ENCODE data around the gene ALX3.
"Not testable (repeated sequence)": the region's sequence is repeated elsewhere in the genome, so short reads cannot be mapped to it uniquely, and the experiment has no call there.

Gene ALX3

DNA sequence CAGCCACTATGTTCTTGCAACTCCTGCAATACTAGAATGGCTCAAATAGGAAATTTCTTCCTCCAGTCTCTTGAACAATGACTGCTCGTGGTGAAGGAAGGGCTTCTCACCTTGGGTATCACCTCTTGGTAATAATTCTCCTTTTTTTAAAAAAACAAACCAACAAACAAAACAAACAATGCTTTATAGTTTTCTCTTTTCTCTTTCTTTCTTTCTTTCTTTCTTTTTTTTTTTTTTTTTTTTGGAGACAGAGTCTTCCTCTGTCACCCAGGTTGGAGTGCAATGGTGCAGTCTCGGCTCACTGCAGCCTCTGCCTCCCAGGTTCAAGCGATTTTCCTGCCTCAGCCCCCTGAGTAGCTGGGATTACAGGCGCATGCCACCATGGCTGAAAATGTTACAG lies 39.8 kb downstream of the ALX3 start:
- CTCF ChIA-PET: interaction anchor here (0.6 to 2.5 kb wide), 17 partner anchors 9 to 614 kb away, joined by 3 to 24 read pairs (median 5); no protein-coding TSS in a partner anchor
- H3K9me3 ChIP-seq (ENCODE audit: control insufficient read depth, insufficient read depth, low read depth, low read length); POLR2A ChIA-PET; H3K27ac ChIP-seq (ENCODE audit: extremely low read depth, low read depth, low read length); H3K4me3 ChIP-seq (ENCODE audit: low read depth, low read length); H3K36me3 ChIP-seq (ENCODE audit: control insufficient read depth in 2 of 2, insufficient read depth in 1 of 2, low read length in 2 of 2); H3K4me1 ChIP-seq (ENCODE audit: control insufficient read depth, insufficient read depth, low read length): not testable (repeated sequence)
- TF ChIP-seq, protein P1, sequence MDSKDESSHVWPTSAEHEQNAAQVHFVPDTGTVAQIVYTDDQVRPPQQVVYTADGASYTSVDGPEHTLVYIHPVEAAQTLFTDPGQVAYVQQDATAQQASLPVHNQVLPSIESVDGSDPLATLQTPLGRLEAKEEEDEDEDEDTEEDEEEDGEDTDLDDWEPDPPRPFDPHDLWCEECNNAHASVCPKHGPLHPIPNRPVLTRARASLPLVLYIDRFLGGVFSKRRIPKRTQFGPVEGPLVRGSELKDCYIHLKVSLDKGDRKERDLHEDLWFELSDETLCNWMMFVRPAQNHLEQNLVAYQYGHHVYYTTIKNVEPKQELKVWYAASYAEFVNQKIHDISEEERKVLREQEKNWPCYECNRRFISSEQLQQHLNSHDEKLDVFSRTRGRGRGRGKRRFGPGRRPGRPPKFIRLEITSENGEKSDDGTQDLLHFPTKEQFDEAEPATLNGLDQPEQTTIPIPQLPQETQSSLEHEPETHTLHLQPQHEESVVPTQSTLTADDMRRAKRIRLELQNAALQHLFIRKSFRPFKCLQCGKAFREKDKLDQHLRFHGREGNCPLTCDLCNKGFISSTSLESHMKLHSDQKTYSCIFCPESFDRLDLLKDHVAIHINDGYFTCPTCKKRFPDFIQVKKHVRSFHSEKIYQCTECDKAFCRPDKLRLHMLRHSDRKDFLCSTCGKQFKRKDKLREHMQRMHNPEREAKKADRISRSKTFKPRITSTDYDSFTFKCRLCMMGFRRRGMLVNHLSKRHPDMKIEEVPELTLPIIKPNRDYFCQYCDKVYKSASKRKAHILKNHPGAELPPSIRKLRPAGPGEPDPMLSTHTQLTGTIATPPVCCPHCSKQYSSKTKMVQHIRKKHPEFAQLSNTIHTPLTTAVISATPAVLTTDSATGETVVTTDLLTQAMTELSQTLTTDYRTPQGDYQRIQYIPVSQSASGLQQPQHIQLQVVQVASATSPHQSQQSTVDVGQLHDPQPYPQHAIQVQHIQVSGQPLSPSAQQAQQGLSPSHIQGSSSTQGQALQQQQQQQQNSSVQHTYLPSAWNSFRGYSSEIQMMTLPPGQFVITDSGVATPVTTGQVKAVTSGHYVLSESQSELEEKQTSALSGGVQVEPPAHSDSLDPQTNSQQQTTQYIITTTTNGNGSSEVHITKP (tag by site-specific recombination; IDR thresholded peaks at IDR 0.05): peak; percentile 74

DNA sequence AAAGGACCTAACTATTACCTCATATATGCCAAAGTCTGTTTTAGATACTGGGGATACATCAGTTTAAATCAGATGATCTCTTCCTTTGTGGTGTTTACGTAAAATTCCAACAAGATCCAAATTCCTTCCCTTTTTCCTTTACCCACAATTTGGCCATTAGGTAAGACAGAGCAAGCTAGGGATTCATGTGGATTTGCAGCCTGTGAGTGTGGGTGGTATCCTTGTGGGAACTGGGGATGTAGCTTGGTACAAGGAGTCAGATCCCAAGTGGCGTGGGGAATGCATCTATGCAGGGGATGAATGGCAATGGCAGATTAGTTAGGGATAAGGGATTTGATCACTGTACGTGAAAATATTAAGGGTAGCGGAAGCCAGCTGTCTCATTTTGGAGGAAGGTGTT lies 45.9 kb downstream of the ALX3 start:
- peaks cover 22 to 55% of the 10 kb centered on the region in 2 experiments for H3K36me3 ChIP-seq (ENCODE audit: control insufficient read depth in 2 of 2, insufficient read depth in 1 of 2, low read length in 2 of 2)
- H3K27ac ChIP-seq (ENCODE audit: extremely low read depth, low read depth, low read length): no peak overlapping the region
- TF ChIP-seq ZNF776 (tag by site-specific recombination; IDR thresholded peaks at IDR 0.05; ENCODE audit: borderline replicate concordance) (no peak), WT1 (tag by site-specific recombination; IDR thresholded peaks at IDR 0.05) (no peak), ZNF423 (tag by site-specific recombination; IDR thresholded peaks at IDR 0.05) (no peak), KLF9 (tag by site-specific recombination; IDR thresholded peaks at IDR 0.05; ENCODE audit: low read depth) (no peak), ZNF140 (tag by site-specific recombination; IDR thresholded peaks at IDR 0.05) (no peak), ZNF132 (tag by site-specific recombination; IDR thresholded peaks at IDR 0.05; ENCODE audit: borderline replicate concordance) (no peak), ZSCAN16 (tag by site-specific recombination; IDR thresholded peaks at IDR 0.05) (no peak)
- TF ChIP-seq, protein P2, sequence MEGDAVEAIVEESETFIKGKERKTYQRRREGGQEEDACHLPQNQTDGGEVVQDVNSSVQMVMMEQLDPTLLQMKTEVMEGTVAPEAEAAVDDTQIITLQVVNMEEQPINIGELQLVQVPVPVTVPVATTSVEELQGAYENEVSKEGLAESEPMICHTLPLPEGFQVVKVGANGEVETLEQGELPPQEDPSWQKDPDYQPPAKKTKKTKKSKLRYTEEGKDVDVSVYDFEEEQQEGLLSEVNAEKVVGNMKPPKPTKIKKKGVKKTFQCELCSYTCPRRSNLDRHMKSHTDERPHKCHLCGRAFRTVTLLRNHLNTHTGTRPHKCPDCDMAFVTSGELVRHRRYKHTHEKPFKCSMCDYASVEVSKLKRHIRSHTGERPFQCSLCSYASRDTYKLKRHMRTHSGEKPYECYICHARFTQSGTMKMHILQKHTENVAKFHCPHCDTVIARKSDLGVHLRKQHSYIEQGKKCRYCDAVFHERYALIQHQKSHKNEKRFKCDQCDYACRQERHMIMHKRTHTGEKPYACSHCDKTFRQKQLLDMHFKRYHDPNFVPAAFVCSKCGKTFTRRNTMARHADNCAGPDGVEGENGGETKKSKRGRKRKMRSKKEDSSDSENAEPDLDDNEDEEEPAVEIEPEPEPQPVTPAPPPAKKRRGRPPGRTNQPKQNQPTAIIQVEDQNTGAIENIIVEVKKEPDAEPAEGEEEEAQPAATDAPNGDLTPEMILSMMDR (tag by site-specific recombination; IDR thresholded peaks at IDR 0.05): no peak
- TF ChIP-seq, protein P3, sequence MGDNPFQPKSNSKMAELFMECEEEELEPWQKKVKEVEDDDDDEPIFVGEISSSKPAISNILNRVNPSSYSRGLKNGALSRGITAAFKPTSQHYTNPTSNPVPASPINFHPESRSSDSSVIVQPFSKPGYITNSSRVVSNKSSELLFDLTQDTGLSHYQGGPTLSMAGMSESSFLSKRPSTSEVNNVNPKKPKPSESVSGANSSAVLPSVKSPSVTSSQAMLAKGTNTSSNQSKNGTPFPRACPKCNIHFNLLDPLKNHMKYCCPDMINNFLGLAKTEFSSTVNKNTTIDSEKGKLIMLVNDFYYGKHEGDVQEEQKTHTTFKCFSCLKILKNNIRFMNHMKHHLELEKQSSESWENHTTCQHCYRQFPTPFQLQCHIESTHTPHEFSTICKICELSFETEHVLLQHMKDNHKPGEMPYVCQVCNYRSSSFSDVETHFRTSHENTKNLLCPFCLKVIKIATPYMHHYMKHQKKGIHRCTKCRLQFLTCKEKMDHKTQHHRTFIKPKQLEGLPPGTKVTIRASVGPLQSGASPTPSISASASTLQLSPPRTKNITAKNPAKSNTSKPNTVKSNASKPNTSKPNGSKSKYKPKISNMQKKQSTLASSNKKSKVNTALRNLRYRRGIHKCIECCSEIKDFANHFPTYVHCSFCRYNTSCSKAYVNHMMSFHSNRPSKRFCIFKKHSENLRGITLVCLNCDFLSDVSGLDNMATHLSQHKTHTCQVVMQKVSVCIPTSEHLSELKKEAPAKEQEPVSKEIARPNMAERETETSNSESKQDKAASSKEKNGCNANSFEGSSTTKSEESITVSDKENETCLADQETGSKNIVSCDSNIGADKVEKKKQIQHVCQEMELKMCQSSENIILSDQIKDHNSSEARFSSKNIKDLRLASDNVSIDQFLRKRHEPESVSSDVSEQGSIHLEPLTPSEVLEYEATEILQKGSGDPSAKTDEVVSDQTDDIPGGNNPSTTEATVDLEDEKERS (tag by site-specific recombination; IDR thresholded peaks at IDR 0.05): no peak
- TF ChIP-seq, protein P4, sequence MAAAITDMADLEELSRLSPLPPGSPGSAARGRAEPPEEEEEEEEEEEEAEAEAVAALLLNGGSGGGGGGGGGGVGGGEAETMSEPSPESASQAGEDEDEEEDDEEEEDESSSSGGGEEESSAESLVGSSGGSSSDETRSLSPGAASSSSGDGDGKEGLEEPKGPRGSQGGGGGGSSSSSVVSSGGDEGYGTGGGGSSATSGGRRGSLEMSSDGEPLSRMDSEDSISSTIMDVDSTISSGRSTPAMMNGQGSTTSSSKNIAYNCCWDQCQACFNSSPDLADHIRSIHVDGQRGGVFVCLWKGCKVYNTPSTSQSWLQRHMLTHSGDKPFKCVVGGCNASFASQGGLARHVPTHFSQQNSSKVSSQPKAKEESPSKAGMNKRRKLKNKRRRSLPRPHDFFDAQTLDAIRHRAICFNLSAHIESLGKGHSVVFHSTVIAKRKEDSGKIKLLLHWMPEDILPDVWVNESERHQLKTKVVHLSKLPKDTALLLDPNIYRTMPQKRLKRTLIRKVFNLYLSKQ (tag by site-specific recombination; IDR thresholded peaks at IDR 0.05; ENCODE audit: borderline replicate concordance): no peak
- CTCF ChIA-PET: interaction anchor here (0.6 to 0.7 kb wide), 2 partner anchors 52 to 394 kb away, joined by 3 read pairs; no protein-coding TSS in a partner anchor
- H3K4me1 ChIP-seq (ENCODE audit: control insufficient read depth, insufficient read depth, low read length): no peaks in the 10 kb centered on the region
- no peak overlapping the region for H3K4me3 ChIP-seq (ENCODE audit: low read depth, low read length)
- POLR2A ChIA-PET: interaction anchor here (1.1 kb wide), 1 partner anchor 10 kb away, joined by 6 read pairs; the partner anchor contains the start of gene STRIP1
- no peaks in the 10 kb centered on the region for H3K9me3 ChIP-seq (ENCODE audit: control insufficient read depth, insufficient read depth, low read depth, low read length)
